Fibroblast of mammary gland (primary cell): ENCODE measurements around the gene TRMT11.
A peak's percentile ranks its signal among the peaks of the same experiment; 100 is the strongest.

Source experiments
- DNase-seq: peaks from one replicate; pipeline ENCODE4 v3.0.0-alpha.2; 2010; ENCODE audit warnings: low read depth
- H3K4me3 ChIP-seq: 2 replicates; pipeline ENCODE4 v1.5.1; 2011; ENCODE audit warnings: low read depth, mild to moderate bottlenecking, low read length, moderate library complexity; ENCODE audit not compliant: control insufficient read depth
- TF ChIP-seq, protein P1 (sequence below): conservative IDR thresholded peaks from 2 replicates; pipeline ENCODE4 v1.5.1; 2011; ENCODE audit warnings: low read depth, low read length, inconsistent platforms; ENCODE audit not compliant: control insufficient read depth, insufficient read depth

Gene TRMT11

DNA sequence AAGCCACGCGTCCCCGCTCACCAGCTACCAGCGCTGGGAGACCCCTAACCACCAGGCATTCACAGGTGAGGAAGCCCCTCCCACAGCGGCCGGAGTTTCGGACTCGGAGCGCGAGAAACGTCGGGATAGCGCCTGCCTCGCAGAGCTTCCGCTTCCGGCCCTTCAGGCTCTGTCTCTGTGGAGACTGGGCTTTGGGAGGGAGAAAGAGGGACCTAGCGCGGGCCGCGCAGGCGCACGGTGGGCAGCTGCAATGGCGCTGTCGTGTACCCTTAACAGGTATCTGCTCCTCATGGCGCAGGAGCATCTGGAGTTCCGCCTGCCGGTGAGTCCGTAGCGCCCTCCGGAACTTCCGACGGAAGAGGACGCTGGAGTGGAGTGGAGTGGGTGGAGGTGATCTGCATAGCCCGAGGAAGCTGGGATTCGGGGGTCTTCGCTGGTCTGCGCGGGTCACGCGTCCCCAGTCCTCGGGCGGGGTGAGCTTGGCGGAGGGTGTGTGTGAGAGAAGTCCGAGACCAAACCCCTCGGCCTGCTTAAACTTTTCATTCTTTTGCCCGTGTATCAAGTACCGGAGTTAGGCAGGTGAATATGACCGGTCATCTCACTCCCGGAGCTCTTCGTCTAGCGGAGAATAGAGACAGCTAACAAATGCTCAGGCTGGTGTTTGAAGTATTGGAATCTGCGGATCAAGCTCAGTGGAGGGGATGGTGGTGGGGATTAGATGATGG lies at the start of gene TRMT11:
TSS of gene TRMT11 (plus strand) at position 240 of the 725 bp plus-strand sequence. CDS start at position 251, 11 bp downstream.
- DNase-seq = peak; percentile 76
- H3K4me3 ChIP-seq = peak within 1 kb of the TSS; percentile 96
- TF ChIP-seq, protein P1, sequence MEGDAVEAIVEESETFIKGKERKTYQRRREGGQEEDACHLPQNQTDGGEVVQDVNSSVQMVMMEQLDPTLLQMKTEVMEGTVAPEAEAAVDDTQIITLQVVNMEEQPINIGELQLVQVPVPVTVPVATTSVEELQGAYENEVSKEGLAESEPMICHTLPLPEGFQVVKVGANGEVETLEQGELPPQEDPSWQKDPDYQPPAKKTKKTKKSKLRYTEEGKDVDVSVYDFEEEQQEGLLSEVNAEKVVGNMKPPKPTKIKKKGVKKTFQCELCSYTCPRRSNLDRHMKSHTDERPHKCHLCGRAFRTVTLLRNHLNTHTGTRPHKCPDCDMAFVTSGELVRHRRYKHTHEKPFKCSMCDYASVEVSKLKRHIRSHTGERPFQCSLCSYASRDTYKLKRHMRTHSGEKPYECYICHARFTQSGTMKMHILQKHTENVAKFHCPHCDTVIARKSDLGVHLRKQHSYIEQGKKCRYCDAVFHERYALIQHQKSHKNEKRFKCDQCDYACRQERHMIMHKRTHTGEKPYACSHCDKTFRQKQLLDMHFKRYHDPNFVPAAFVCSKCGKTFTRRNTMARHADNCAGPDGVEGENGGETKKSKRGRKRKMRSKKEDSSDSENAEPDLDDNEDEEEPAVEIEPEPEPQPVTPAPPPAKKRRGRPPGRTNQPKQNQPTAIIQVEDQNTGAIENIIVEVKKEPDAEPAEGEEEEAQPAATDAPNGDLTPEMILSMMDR = no peak

DNA sequence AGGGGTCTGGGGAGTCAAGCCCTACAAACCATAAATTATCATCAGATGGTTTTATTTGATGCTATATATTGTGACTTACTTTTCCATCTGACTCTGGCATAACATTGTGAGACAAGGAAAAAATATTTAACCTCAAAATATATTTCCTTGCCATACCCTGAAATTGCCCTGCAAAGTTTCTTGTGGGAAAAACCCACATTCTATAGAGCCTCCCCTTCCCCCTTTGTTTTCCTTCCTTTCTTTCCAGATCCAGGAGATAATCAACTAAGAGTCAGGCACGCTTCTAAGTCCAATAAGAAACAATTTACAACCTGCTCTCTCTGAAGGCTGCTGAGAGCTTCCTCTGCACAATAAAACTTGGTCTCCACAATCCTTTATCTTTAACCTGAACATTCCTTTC lies 47.3 kb upstream of the TRMT11 start:
- H3K4me3 ChIP-seq = no peak overlapping the region
- no peak for DNase-seq
- TF ChIP-seq, protein P1 = no peak

DNA sequence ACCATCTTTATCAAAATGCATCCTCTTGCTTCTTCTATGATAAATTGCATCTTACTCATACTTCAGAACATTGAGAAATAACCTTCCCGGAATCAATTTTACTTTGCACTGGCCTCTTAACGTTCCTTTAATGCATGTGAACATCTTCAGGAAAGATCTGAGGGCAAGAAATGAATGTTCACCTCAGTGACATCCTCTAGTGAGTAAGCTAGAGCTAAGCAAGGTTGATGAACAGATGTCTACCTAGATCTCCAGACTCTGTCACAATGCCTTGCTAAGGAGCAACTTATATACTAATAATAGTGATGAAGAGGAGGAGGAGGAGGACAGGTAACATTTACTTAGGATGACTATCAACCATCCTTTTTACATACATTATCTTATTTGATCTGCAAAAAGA lies 46.5 kb upstream of the TRMT11 start:
- DNase-seq = no peak
- TF ChIP-seq, protein P1 = no peak

DNA sequence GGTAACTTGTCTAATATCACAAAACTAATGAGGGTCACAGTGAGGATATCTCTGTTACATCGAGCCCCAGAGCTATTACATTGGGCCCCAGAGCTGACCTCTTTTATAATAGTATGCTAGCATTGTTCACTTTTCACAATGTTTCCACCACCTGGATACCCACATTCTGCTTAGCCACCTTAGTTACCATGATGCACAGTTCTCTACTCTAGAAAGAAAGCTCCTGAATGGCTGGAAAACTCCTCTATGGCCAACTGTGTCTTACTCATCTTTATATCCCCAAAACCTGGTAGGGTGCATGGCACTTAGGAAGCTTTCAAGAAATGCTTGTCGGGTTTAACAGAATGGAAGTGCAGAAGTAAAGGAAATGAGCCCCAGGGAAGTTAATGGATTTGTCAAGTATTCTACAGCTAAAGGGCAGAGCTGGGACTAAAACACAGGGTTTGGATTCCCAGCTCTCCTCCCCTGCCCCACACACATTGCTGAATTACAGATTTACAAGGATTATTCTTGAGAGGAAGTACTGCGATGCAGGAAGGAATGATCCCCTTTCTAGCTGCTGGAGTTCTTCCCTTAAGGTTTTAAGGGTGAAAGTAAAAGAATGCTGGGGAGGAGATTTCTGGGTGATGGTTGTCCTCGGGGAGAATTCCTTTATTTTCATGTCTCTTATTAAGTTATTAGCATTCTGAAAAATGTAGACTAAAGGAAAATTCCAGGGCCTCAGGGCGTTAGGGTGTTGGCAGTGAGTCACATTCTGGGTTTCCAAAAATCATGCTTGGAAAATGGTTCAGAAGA lies 45.9 kb upstream of the TRMT11 start:
- no peak overlapping the region for H3K4me3 ChIP-seq
- TF ChIP-seq, protein P1 = no peak
- no peak for DNase-seq

More for the DNA sequence above, 46.5 kb upstream of the TRMT11 start:
- H3K4me3 ChIP-seq = no peak overlapping the region

DNA sequence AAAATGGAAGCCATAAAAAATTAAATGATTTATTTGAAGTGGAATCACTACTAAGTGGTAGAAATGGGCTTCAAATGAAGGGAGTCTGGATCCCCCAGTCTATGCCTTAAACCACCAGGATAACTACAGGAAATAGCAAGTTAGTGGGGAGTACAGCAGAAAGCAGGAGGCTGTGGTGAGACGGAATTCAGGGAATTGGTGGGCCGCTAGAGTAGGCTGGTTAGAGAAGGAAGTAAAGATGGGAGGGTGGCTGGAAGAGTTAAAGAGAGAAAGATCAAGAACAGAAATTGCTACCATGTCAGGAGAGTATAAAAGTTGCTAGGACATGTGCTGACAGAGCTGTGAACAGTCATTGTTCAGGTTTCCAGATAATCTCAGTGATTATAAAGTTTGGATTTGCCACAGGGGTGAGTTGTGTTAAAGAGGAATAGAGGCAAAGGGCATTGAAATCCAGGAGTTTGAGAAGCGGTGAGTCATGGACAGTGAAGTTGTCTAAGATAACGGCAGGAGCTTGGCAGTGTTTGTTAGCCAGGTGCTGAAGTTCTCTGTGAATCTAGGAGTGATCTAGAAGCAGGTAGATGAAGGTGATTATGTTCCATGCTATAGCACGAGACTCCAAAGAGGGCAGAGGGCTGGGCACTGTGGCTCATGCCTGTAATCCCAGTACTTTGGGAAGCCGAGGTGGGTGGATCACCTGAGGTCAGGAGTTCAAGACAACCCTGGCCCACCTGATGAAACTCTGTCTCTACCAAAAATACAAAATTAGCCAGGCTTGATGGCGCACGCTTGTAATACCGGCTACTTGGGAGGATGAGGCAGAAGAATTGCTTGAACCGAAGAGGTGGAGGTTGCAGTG lies 43.4 kb upstream of the TRMT11 start:
- TF ChIP-seq, protein P1 = no peak
- no peak for DNase-seq
- H3K4me3 ChIP-seq = no peak overlapping the region
